Measurements from ENCODE around the gene DNAJC4. TPM values are rescaled to one million over a fixed set of nuclear protein-coding genes. Genes with fewer than 3 reads are reported as not detected.
A peak's percentile ranks its signal among the peaks of the same experiment; 100 is the strongest.

DNAJC4 gene
- total and polyA plus RNA-seq, 9 of the 15 experiments (the other 6 are each of a cell fraction or from before 2014, with no cell fraction given), result 4.0 to 32.6 (median 19.9) TPM

GRCh38 chr11:64185175-64185692 is 45.1 kb upstream of the DNAJC4 start (continued):
- TF ChIP-seq ATF6 (CRISPR knock-in tag; IDR thresholded peaks at IDR 0.05) (0 out of 2 replicates have a peak, but pooled peaks have one; percentile 26), ZNF584 (CRISPR knock-in tag; IDR thresholded peaks at IDR 0.05; ENCODE audit: low read depth) (no peak), ESRRB (CRISPR knock-in tag; IDR thresholded peaks at IDR 0.05; ENCODE audit: borderline replicate concordance) (0 out of 2 replicates have a peak, but pooled peaks have one; percentile 56), LEF1 (IDR thresholded peaks at IDR 0.05) (no peak; the same call in 1 of the 2 replicates), IRF1 (CRISPR knock-in tag; IDR thresholded peaks at IDR 0.05; ENCODE audit: borderline replicate concordance) (no peak), MBD1 (CRISPR knock-in tag; IDR thresholded peaks at IDR 0.05) (no peak), ZNF146 (CRISPR knock-in tag; IDR thresholded peaks at IDR 0.05; ENCODE audit: unreplicated experiment) (no peak), FOSL1 (tag; conservative IDR thresholded peaks at IDR 0.05) (no peak), PYGO2 (tag; IDR thresholded peaks at IDR 0.05) (no peak), HNRNPH1 (optimal IDR thresholded peaks at IDR 0.05; ENCODE audit: low read depth, low read length) (no peak), TCF15 (CRISPR knock-in tag; IDR thresholded peaks at IDR 0.05) (no peak), ZKSCAN8 (CRISPR knock-in tag; IDR thresholded peaks at IDR 0.05) (no peak), EWSR1 (IDR thresholded peaks at IDR 0.05; ENCODE audit: borderline replicate concordance, low read depth, partially characterized antibody) (no peak), CXXC5 (CRISPR knock-in tag; IDR thresholded peaks at IDR 0.05) (peak; percentile 59), ZNF282 (CRISPR knock-in tag; IDR thresholded peaks at IDR 0.05) (no peak), FOXJ3 (CRISPR knock-in tag; IDR thresholded peaks at IDR 0.05) (no peak), NFATC3 (IDR thresholded peaks at IDR 0.05) (no peak), ILK (tag; IDR thresholded peaks at IDR 0.05; ENCODE audit: borderline replicate concordance, low read depth) (no peak), NFE2L1 (tag; IDR thresholded peaks at IDR 0.05; ENCODE audit: borderline replicate concordance, low read depth) (no peak)
